AG04450 (cell line): ENCODE measurements around the gene LCA5L. TPM values are rescaled to one million over a fixed set of nuclear protein-coding genes. Genes with fewer than 3 reads are reported as not detected.
A peak's percentile ranks its signal among the peaks of the same experiment; 100 is the strongest.

Experiments
- CTCF ChIA-PET: fragments of 300-600, 350-600 bp; formaldehyde crosslinking; extraction: SDS; loops from one replicate; lab custom pipeline; 2022; ENCODE audit warnings: antibody characterized with exemption, inconsistent platforms; lab: Charles Lee
- POLR2A ChIA-PET: fragments of 350-600 bp; formaldehyde crosslinking; extraction: SDS; loops from one replicate; lab custom pipeline; 2021; ENCODE audit warnings: antibody characterized with exemption, inconsistent platforms; lab: Yijun Ruan, JAX
- DNase-seq: peaks from one replicate; pipeline ENCODE4 v3.0.0-alpha.2; 2011; ENCODE audit warnings: low read depth, low spot score
- H3K27ac ChIP-seq: one replicate; pipeline ENCODE4 v1.5.1; 2012; ENCODE audit warnings: low read depth, low read length, control low read depth
- H3K27me3 ChIP-seq: one replicate; pipeline ENCODE4 v1.6.0; 2012; ENCODE audit warnings: low read length; ENCODE audit not compliant: control insufficient read depth, insufficient read depth
- H3K4me3 ChIP-seq: 2 replicates; pipeline ENCODE4 v1.5.1; 2011; ENCODE audit warnings: mild to moderate bottlenecking, low read depth, low read length, control low read depth
- H3K9me3 ChIP-seq: 2 replicates; pipeline ENCODE4 v1.5.1; 2012; ENCODE audit warnings: low read length; ENCODE audit not compliant: control insufficient read depth, insufficient read depth
- CTCF ChIP-seq: IDR thresholded peaks from 2 replicates; pipeline ENCODE4 v1.5.1; 2011; ENCODE audit warnings: low read depth, low read length, control low read depth, inconsistent platforms
- polyA plus RNA-seq: library from polyadenylated mRNA; depleted of rRNA; stranded (reverse); fragments of >200 nt; gene quantifications from 2 replicates; pipeline ENCODE4 v1.2.3, GENCODE V29; 2011

The LCA5L gene
- polyA plus RNA-seq, 1 experiment: 1.1 TPM

- Histone ChIP-seq H3K4me3 (peak overlapping the region; percentile 63; the same call in 1 of the 2 replicates), H3K9me3 (peaks cover 2% of the 10 kb centered on the region; the same call in 1 of the 2 replicates), H3K27ac (no peak overlapping the region), H3K27me3 (no peaks in the 10 kb centered on the region)
- CTCF ChIA-PET: interaction anchor here (0.6 kb wide), 1 partner anchor 89 kb away, joined by 3 read pairs; no protein-coding TSS in a partner anchor
- no peak for TF ChIP-seq CTCF
- DNase-seq: no peak
- POLR2A ChIA-PET: no interaction called here
Observed at GRCh38 chr21:39388811-39389155, 56.8 kb downstream of the LCA5L start.

- TF ChIP-seq CTCF: peak; percentile 86
- Histone ChIP-seq H3K9me3 (peaks cover 2% of the 10 kb centered on the region; the same call in 1 of the 2 replicates), H3K4me3 (peak overlapping the region; percentile 63), H3K27me3 (no peaks in the 10 kb centered on the region), H3K27ac (peak overlapping the region; percentile 65)
- no peak for DNase-seq
- ChIA-PET CTCF (interaction anchor here (0.5 to 1.3 kb wide), 8 partner anchors 10 to 105 kb away, joined by 3 to 17 read pairs (median 4); partner anchors contain the start of gene HMGN1), POLR2A (interaction anchor here (0.6 to 1.6 kb wide), 6 partner anchors 24 to 228 kb away, joined by 3 to 6 read pairs (median 5); partner anchors contain the start of gene PSMG1)
Observed at GRCh38 chr21:39388038-39388810, 57.4 kb downstream of the LCA5L start.

GRCh38 chr21:39387461-39388037 is 58.0 kb downstream of the LCA5L start:
- Histone ChIP-seq H3K27ac (no peak overlapping the region), H3K27me3 (no peaks in the 10 kb centered on the region), H3K4me3 (peak overlapping the region; percentile 63), H3K9me3 (peaks cover 2% of the 10 kb centered on the region; the same call in 1 of the 2 replicates)
- peak; percentile 72 for DNase-seq
- CTCF ChIA-PET: interaction anchor here (0.5 to 1.3 kb wide), 9 partner anchors 10 to 104 kb away, joined by 3 to 17 read pairs (median 4); partner anchors contain the start of gene HMGN1
- TF ChIP-seq CTCF: no peak
- POLR2A ChIA-PET: interaction anchor here (0.6 to 1.6 kb wide), 11 partner anchors 23 to 467 kb away, joined by 3 to 11 read pairs (median 5); partner anchors contain the start of genes BRWD1 and PSMG1

- no peaks in the 10 kb centered on the region for H3K27me3 ChIP-seq
- H3K4me3 ChIP-seq: no peak overlapping the region
- peaks cover 2% of the 10 kb centered on the region; the same call in 1 of the 2 replicates for H3K9me3 ChIP-seq
- no peak for TF ChIP-seq CTCF
- POLR2A ChIA-PET: interaction anchor here (0.8 to 1.6 kb wide), 3 partner anchors 22 to 73 kb away, joined by 3 to 6 read pairs (median 5); partner anchors contain the start of gene BRWD1
- no peak overlapping the region for H3K27ac ChIP-seq
- DNase-seq: no peak
- CTCF ChIA-PET: interaction anchor here (0.6 to 1.2 kb wide), 4 partner anchors 11 to 85 kb away, joined by 3 to 17 read pairs (median 4); partner anchors contain the start of gene HMGN1
Observed at GRCh38 chr21:39386899-39387298, 58.7 kb downstream of the LCA5L start.
